Subcutaneous abdominal adipose tissue (tissue), 5 donors: ENCODE results near the gene SLC12A6.

Source experiments
- H3K27ac ChIP-seq: one replicate; pipeline ENCODE4 v1.7.0; 2013; ENCODE audit warnings: low read depth, mild to moderate bottlenecking, inconsistent platforms, low read length, moderate library complexity
- H3K27me3 ChIP-seq, 5 donors: one replicate each; pipeline ENCODE4 v1.7.0; 2013; ENCODE audit warnings: low read length in 5 of 5, inconsistent platforms in 1 of 5; ENCODE audit not compliant: control insufficient read depth in 5 of 5, insufficient read depth in 4 of 5
- H3K36me3 ChIP-seq, 5 donors: one replicate each; pipeline ENCODE4 v1.7.0; 2013; ENCODE audit warnings: low read length in 5 of 5; ENCODE audit not compliant: control insufficient read depth in 5 of 5, insufficient read depth in 5 of 5
- H3K4me1 ChIP-seq, 5 donors: one replicate each; pipeline ENCODE4 v1.7.0; 2013; ENCODE audit warnings: low read length in 5 of 5, mild to moderate bottlenecking in 3 of 5, moderate library complexity in 1 of 5; ENCODE audit not compliant: control insufficient read depth in 5 of 5, insufficient read depth in 5 of 5
- H3K4me3 ChIP-seq, 5 donors: one replicate each; pipeline ENCODE4 v1.7.0; 2013; ENCODE audit warnings: low read length in 5 of 5, low read depth in 1 of 5
- H3K9ac ChIP-seq, 5 donors: one replicate each; pipeline ENCODE4 v1.7.0; 2013; ENCODE audit warnings: low read length in 5 of 5, mild to moderate bottlenecking in 4 of 5, moderate library complexity in 3 of 5
- H3K9me3 ChIP-seq, 5 donors: one replicate each; pipeline ENCODE4 v1.7.0; 2013; ENCODE audit warnings: low read length in 5 of 5; ENCODE audit not compliant: control insufficient read depth in 5 of 5
- donor health status: healthy.
- donor health status: healthy.
- donor health status: healthy.
- donor health status: healthy.
- donor health status: healthy.

The SLC12A6 gene

DNA sequence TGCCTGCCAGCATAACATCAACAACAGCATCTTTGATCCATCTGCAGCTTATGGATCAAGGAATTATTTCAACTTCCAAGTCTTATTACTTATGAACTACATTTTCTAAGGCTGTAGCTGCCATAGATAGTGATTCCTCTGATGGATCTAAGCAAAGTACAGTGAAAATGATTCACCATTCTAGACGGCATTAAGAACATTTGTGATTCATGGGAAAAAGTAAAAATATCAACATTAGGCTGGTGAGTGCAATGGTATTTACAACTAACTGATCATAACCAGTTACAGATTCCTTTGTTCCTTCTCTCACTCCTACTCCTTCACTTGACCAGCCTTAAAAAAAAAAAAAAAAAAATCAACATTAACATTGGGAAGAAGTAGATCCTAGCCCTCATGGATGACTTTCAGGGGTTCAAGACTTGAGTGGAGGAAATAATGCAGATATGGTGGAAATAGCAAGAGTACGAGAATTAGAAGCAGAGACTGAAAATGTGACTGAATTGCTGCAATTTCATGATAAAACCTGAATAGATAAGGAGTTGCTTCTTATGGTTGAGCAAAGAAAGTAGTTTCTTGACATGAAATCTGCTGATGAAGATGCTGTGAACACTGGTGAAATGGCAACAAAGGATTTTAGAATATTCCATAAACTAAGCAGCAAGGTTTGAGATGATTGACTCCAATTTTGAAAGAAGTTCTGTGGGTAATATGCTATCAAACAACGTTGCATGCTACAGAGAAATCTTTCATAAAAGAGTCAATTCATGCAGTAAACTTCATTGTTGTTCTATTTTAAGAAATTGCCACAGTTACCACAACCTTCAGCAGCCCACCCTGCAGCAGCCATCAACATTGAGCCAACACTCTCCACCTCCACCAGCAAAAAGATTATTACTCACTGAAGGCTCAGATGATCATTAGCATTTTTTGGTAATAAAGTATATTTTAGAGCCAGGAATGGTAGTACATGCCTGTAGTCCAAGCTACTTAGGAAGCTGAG is 22.8 kb downstream of the SLC12A6 start:
- Histone ChIP-seq H3K9ac (no peak overlapping the region), H3K27ac (no peak overlapping the region), H3K27me3 (no peaks in the 10 kb centered on the region), H3K4me1 (peaks cover 0 to 21% (median 10%) of the 10 kb centered on the region in 5 donors), H3K4me3 (no peak overlapping the region), H3K36me3 (peaks cover 0 to 6% (median 0%) of the 10 kb centered on the region in 5 donors), H3K9me3 (no peaks in the 10 kb centered on the region)

DNA sequence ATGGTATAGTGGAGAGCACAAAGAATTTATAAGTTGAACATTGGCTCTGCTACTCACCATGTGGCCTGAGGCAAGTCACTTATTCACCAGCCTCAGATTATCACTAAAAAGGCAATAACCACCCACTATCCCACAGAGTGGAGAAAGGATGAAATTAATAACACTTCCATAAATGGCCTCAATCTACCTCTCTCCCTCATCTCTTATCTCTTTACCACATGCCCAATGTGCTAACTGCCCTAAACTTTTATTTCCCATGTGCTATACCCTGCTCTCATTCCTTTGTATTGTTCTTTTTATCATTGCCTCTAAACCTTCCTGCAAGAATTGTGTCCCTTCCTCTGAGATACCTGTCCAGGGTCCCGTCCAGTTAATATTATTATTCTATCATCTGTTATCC is 26.0 kb downstream of the SLC12A6 start:
- H3K27ac ChIP-seq: no peak overlapping the region

DNA sequence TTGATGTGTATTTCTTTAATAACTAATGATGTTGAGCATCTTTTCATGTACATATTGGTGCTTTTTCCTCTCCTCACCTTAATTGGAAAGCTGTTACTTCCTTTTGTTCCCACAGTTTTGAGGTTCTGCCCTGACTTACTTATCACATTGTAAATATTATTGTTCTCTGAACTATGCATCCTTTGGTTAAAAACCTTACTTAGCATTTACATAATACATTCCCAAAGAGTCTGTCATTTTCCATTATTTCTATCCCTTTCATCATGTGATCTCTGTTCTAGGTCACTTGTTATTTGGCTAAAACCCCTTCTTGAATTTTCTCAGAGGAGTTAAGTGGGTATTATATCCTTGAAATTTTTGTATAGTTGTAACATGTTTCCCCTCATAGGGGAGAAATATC is 33.0 kb downstream of the SLC12A6 start:
- Histone ChIP-seq H3K4me1 (no peaks in the 10 kb centered on the region), H3K27ac (no peak overlapping the region), H3K36me3 (no peaks in the 10 kb centered on the region), H3K4me3 (no peak overlapping the region), H3K27me3 (no peaks in the 10 kb centered on the region), H3K9ac (no peak overlapping the region), H3K9me3 (no peaks in the 10 kb centered on the region)

More for the DNA sequence above, 26.0 kb downstream of the SLC12A6 start:
- Histone ChIP-seq H3K27me3 (no peaks in the 10 kb centered on the region), H3K9me3 (no peaks in the 10 kb centered on the region), H3K9ac (no peak overlapping the region), H3K4me3 (no peak overlapping the region), H3K4me1 (no peaks in the 10 kb centered on the region), H3K36me3 (peaks cover 0 to 6% (median 0%) of the 10 kb centered on the region in 5 donors)

GRCh38 chr15:34301058-34301457 is 36.5 kb downstream of the SLC12A6 start:
- no peaks in the 10 kb centered on the region for H3K9me3 ChIP-seq
- no peaks in the 10 kb centered on the region for H3K36me3 ChIP-seq
- H3K27me3 ChIP-seq: no peaks in the 10 kb centered on the region
- no peak overlapping the region for H3K4me3 ChIP-seq
- no peak overlapping the region for H3K27ac ChIP-seq
- H3K4me1 ChIP-seq: peaks cover 0 to 7% (median 0%) of the 10 kb centered on the region in 5 donors
- no peak overlapping the region for H3K9ac ChIP-seq

- Histone ChIP-seq H3K9ac (no peak overlapping the region), H3K4me3 (no peak overlapping the region), H3K27ac (peak overlapping the region; percentile 19), H3K36me3 (peaks cover 0 to 4% (median 2%) of the 10 kb centered on the region in 5 donors), H3K4me1 (peaks cover 0 to 7% (median 0%) of the 10 kb centered on the region in 5 donors), H3K9me3 (no peaks in the 10 kb centered on the region), H3K27me3 (no peaks in the 10 kb centered on the region)
Observed at GRCh38 chr15:34297059-34297458, 40.5 kb downstream of the SLC12A6 start.

DNA sequence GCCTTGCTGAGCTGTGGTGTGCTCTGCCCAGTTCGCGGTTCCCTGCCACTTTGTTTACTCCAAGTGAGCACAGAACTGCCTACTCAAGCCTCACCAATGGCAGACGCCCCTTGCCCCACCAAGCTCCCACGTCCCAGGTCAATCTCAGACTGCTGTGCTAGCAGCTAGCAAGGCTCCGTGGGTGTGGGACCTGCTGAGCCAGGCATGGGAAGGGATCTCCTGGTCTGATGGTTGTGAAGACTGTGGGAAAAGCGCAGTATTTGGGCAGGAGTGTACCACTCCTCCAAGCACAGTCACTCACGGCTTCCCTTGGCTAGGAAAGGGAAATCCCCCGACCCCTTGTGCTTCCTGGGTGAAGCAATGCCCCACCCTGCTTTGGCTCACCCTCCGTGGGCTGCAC is 45.0 kb downstream of the SLC12A6 start:
- Histone ChIP-seq H3K4me1 (peaks cover 0 to 7% (median 0%) of the 10 kb centered on the region in 5 donors), H3K4me3 (no peak overlapping the region), H3K36me3 (peaks cover 0 to 4% (median 2%) of the 10 kb centered on the region in 5 donors), H3K27me3 (no peaks in the 10 kb centered on the region), H3K9ac (no peak overlapping the region), H3K9me3 (no peaks in the 10 kb centered on the region), H3K27ac (no peak overlapping the region)

- H3K9ac ChIP-seq: no peak overlapping the region
- H3K36me3 ChIP-seq: no peaks in the 10 kb centered on the region
- H3K4me1 ChIP-seq: no peaks in the 10 kb centered on the region
- no peaks in the 10 kb centered on the region for H3K27me3 ChIP-seq
- H3K9me3 ChIP-seq: no peaks in the 10 kb centered on the region
- no peak overlapping the region for H3K27ac ChIP-seq
- H3K4me3 ChIP-seq: no peak overlapping the region
Observed at GRCh38 chr15:34284937-34285336, 52.6 kb downstream of the SLC12A6 start.

DNA sequence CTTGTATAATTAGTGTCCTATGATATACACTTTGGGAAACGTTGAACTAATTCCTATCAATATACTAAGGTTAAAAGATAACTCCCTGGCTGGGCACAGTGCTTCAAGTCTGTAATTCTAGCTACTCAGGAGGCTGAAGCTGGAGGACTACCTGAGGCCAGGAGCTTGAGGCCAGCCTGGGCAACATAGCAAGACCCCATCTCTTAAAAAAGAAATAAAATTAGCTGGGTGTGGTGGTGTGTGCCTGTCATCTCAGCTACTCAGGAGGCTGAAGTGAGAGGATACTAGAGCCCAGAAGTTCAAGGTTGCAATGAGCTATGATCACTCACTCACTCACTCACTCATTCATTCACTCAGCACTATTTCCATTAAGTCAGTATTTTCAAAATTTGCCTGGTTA is 55.2 kb downstream of the SLC12A6 start:
- H3K36me3 ChIP-seq: no peaks in the 10 kb centered on the region
- H3K4me3 ChIP-seq: no peak overlapping the region
- no peak overlapping the region for H3K9ac ChIP-seq
- H3K9me3 ChIP-seq: no peaks in the 10 kb centered on the region
- H3K27me3 ChIP-seq: no peaks in the 10 kb centered on the region
- no peaks in the 10 kb centered on the region for H3K4me1 ChIP-seq
- H3K27ac ChIP-seq: no peak overlapping the region

DNA sequence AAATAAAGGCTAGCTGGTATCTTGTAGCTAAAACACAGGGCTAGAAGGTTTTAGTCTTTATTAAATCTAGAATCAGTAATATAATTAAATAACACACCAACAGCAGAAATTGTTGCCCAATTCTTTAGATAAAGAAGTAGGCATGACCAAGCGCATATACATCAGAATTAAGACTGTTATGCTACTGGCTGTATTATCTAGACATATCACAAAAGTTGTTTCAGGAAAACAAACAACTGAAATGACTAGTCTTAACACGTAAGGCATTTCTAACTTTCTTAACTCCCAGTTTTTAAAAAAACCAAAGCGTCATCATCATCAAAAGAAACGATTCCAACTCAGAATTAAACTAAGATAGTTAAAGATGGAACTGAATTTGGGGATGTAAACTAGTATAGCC is 57.4 kb downstream of the SLC12A6 start:
- no peaks in the 10 kb centered on the region for H3K27me3 ChIP-seq
- H3K4me3 ChIP-seq: no peak overlapping the region
- H3K9me3 ChIP-seq: no peaks in the 10 kb centered on the region
- no peaks in the 10 kb centered on the region for H3K36me3 ChIP-seq
- H3K9ac ChIP-seq: no peak overlapping the region
- no peak overlapping the region for H3K27ac ChIP-seq
- H3K4me1 ChIP-seq: no peaks in the 10 kb centered on the region

GRCh38 chr15:34279368-34279767 is 58.2 kb downstream of the SLC12A6 start:
- Histone ChIP-seq H3K9ac (no peak overlapping the region), H3K27ac (no peak overlapping the region), H3K4me1 (no peaks in the 10 kb centered on the region), H3K27me3 (no peaks in the 10 kb centered on the region), H3K4me3 (no peak overlapping the region), H3K36me3 (no peaks in the 10 kb centered on the region), H3K9me3 (no peaks in the 10 kb centered on the region)
